NCI-H1105 (cell line): Measurements from ENCODE around the gene PRMT1.
"Not testable (repeated sequence)": the region's sequence is repeated elsewhere in the genome, so short reads cannot be mapped to it uniquely, and the experiment has no call there.

Source experiments
- DNase-seq: peaks from one replicate; lab custom pipeline; 2025; lab: John Stamatoyannopoulos, UW

Gene PRMT1

GRCh38 chr19:49689133-49690078 lies 12.3 kb downstream of the PRMT1 start, which contains the start of gene ADM5:
Gene ADM5, plus strand, starts transcription at chr19:49689594. Its CDS starts 244 bp downstream, at chr19:49689838.
- peak; percentile 68 for DNase-seq

DNA sequence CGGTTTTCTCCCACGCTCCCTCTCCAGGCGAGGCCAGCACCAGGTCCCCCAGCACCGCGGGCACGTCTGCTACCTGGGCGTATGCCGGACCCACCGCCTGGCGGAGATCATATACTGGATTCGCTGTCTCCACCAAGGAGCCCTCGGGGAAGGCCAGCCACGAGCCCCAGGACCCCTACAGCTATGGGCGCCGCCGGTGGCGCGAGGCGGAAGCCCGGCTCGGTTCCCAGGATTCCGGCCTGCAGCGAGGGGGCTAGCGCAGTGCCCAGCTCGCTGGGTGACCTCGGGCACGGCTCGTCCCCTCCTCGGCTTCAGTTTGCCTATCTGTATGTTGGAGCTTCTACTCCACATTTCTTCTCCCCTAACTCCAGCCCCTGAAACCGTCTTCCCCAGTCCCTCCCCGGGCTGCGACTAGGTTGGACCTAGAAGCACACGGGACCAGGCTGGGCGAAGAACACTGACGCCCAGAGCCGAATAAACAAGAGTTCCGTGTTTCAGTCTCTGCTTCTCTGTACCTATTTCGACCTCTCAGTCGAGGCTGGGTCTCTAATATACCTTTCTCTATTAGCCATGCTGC lies 13.1 kb downstream of the PRMT1 start:
- DNase-seq: no peak

- peak; percentile 96 for DNase-seq
Observed at GRCh38 chr19:49690656-49691242, 13.7 kb downstream of the PRMT1 start, which contains the start of gene CPT1C. Gene CPT1C, plus strand, starts transcription at chr19:49691116. Its CDS starts 1,137 bp downstream, at chr19:49692253.

DNA sequence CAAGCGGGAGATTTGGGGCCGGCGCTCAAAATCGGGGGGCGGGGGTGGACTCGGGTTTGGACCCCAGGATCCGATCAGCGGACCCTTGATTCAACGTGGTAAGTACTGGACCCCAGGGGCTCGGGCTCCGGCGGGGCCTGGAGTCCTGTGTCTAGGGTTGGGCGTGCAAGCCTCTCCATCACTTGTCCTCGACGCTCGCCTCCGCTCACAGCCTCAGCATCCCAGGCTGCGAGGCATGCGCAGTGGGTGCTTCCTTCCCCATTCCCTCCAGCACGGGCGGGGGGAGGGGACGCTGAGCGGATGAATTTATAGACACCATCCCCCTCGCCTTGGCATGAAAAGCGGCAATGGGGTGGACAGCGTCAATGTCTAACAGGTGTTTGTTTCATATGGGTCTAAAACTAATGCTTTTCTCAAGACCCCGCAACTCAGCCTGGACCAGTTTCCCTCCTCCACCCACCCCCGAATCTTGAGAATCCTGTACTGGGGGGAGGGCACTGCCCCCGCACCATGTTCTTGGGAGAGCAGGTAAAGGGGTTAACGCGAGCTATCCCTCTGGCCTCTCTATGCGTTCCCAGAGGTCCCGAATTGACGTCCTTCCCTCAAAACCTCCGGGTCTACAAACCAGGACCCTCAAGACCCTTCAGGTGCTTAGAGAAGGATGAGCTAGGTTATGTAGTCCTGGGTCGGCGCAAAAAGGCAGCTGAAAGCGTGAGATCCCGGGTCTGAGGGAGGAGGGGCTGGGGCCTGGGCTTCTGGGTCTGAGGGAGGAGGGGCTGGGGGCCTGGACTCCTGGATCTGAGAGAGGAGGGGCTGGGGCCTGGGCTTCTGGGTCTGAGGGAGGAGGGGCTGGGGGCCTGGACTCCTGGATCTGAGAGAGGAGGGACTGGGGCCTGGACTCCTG lies 14.4 kb downstream of the PRMT1 start:
- peak; percentile 91 for DNase-seq

- DNase-seq: no peak
Observed at GRCh38 chr19:49692147-49692506, 15.1 kb downstream of the PRMT1 start.

GRCh38 chr19:49696115-49696514 lies 19.0 kb downstream of the PRMT1 start:
- no peak for DNase-seq

- DNase-seq: no peak
Observed at GRCh38 chr19:49696865-49697264, 19.8 kb downstream of the PRMT1 start.

DNA sequence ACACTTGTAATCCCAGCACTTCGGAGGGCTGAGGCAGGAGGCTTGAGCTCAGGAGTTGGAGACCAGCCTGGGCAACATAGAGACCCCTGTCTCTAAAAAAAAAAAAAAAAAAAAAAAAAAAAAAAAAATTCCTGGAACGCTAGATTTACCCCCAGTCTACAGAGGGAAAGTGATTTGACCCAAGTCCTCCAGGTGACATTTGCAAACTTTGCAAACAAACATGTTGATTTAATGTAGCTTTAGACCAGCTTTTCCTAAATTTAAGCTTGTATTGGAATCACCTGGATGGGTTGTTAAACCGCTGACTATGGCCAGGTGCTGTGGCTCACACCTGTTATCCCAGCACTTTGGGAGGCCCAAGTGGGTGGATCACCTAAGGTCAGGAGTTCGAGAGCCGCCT lies 22.3 kb downstream of the PRMT1 start:
- no peak for DNase-seq

- DNase-seq: no peak
Observed at GRCh38 chr19:49700563-49700962, 23.5 kb downstream of the PRMT1 start.

GRCh38 chr19:49701271-49701786 lies 24.3 kb downstream of the PRMT1 start:
- DNase-seq: no peak

DNA sequence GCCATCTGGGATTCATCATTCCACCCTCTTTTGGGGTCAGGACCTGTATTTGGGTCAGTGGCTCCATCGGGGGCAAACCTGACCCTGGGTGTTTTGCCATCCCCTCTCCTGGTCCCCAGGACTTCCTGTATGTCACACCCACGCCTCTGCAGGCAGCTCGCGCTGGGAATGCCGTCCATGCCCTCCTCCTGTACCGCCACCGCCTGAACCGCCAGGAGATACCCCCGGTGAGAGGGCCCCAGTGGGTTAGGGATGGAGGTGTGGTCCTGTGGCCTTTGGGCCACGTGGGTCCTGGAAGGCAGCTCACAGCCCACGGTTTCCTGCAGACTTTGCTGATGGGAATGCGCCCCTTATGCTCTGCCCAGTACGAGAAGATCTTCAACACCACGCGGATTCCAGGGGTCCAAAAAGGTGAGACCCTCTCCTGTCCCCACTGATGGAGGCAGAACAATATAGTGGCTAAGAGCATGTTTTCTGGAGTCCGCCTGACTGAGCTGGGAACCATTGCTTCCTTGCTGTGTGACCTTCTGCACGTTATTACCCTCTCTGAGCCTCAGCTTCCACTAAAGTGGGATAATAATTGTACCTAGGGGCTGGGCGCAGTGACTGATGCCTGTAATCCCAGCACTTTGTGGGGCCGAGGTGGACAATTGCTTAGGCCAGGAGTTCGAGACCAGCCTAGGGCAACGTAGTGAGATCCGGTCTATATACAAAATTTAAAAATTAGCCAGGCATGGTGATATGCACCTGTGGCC lies 28.0 kb downstream of the PRMT1 start:
- DNase-seq: no peak

- DNase-seq: no peak
Observed at GRCh38 chr19:49705919-49706318, 28.8 kb downstream of the PRMT1 start.

- no peak for DNase-seq
Observed at GRCh38 chr19:49710372-49710951, 33.4 kb downstream of the PRMT1 start.

DNA sequence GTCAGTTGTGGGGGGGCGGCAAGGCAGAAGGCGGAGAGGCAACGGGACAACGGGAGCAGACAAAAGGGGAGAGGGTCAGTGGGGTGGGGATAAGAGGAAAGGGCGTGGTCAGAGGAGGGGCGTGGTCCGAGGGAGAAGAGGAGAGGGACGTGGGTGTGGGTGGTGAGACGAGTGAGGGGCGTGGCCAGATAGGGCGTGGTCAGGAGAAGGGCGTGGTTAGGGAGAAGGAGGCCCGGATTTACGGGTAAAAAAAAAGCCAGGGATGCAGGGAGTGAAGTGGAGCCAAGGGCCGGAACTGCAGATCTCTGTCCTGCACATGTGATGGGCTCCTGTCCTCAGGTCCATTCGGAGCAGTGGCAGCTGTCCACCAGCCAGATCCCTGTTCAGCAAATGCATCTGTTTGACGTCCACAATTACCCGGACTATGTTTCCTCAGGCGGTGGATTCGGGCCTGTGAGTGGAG lies 35.4 kb downstream of the PRMT1 start:
- DNase-seq: no peak

- no peak for DNase-seq
Observed at GRCh38 chr19:49713236-49713845, 36.3 kb downstream of the PRMT1 start.

GRCh38 chr19:49716154-49716553 lies 39.1 kb downstream of the PRMT1 start:
- DNase-seq: no peak

- no peak for DNase-seq
Observed at GRCh38 chr19:49718511-49718910, 41.4 kb downstream of the PRMT1 start.

DNA sequence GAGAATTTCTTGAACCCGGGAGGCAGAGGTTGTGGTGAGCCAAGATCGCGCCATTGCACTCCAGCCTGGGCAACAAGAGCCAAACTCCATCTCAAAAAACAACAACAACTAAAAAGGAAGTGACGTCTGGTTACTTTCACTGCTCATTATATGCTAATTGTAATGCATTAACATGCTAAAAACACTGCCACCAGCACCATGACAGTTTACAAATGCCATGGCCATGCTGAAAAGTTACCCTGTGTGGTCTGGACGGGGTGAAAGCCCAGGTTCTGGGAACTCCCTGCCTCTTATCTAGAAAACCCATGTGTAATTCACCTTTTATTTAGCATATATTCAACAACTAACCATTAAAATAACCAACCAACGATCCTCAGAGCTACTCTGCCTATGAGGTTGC lies 41.9 kb downstream of the PRMT1 start:
- no peak for DNase-seq

DNA sequence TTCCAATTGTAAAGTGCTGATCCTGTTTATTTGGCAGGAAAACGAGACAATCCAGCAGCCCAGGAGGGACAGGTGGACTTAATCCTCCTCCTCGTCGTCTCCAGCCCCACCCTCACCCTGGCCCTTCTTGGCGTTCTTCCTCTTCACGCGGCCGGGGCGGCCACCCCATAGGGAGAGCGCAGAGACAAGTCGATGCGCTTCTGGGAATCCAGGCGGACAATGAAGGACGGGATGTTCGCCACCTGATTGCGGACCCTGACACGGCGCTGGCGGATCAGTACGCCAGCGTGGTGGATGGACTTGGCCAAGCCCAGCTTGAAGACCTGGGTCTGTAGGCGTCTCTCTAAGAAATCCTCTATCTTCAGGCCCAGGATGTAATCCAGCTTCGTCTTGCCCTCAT lies 42.3 kb downstream of the PRMT1 start:
- not testable (repeated sequence) for DNase-seq
